SK-N-SH (cell line): Measurements from ENCODE around the gene ANK2. TPM values are rescaled to one million over a fixed set of nuclear protein-coding genes. Genes with fewer than 3 reads are reported as not detected.

ENCODE experiments used
- CTCF ChIA-PET: fragments of 300-600, 350-600 bp; formaldehyde crosslinking; extraction: SDS; loops from one replicate; lab custom pipeline; 2021; lab: Yijun Ruan, JAX
- POLR2A ChIA-PET: fragments of 350-600 bp; sonication (Branson Sonifier 250); formaldehyde crosslinking; extraction: SDS; loops from one replicate; lab custom pipeline; 2020; ENCODE audit warnings: antibody characterized with exemption, inconsistent platforms; lab: Yijun Ruan, JAX
- DNase-seq: peaks from one replicate; pipeline ENCODE4 v3.0.0; 2012
- H2AFZ ChIP-seq: fragments of 200-600 bp; sonication (generic); 2 replicates; pipeline ENCODE4 v1.8.1; 2016; ENCODE audit warnings: antibody characterized with exemption, mild to moderate bottlenecking, low read depth
- H3F3A ChIP-seq: fragments of 200-600 bp; sonication (generic); replicated peaks from 2 replicates; pipeline ENCODE3; 2016; ENCODE audit warnings: antibody characterized with exemption, mild to moderate bottlenecking; ENCODE audit not compliant: insufficient read depth
- H3K27ac ChIP-seq, 2 experiments: fragments of 200-500 bp in 1 of 2; fragments of 200-600 bp in 1 of 2; sonication (Bioruptor generic) in 1 of 2; sonication (generic), shearing (Covaris generic) in 1 of 2; 2 replicates each; pipeline versions ENCODE4 v1.5.1 to v1.6.1; 2014 to 2016; ENCODE audit warnings: low read depth in 2 of 2, inconsistent platforms in 1 of 2, low read length in 1 of 2, mild to moderate bottlenecking in 1 of 2, mixed read lengths in 1 of 2
- H3K27me3 ChIP-seq: fragments of 200-600 bp; sonication (generic), shearing (Covaris generic); 2 replicates; pipeline ENCODE4 v1.6.1; 2016; ENCODE audit warnings: mixed run types; ENCODE audit not compliant: insufficient read depth
- H3K36me3 ChIP-seq, 2 experiments: fragments of 200-500 bp in 1 of 2; fragments of 200-600 bp in 1 of 2; sonication (Bioruptor generic) in 1 of 2; sonication (generic) in 1 of 2; replicated peaks in 1 of 2; 2 replicates each; pipeline versions ENCODE3 to v1.5.1; 2014 to 2016; ENCODE audit warnings: low read length in 1 of 2, mild to moderate bottlenecking in 1 of 2; ENCODE audit not compliant: insufficient read depth in 2 of 2, control insufficient read depth in 1 of 2
- H3K4me1 ChIP-seq, 2 experiments: fragments of 200-500 bp in 1 of 2; fragments of 200-600 bp in 1 of 2; sonication (Bioruptor generic) in 1 of 2; sonication (generic), shearing (Covaris generic) in 1 of 2; 2 replicates each; pipeline versions ENCODE4 v1.5.1 to v1.6.1; 2014 to 2016; ENCODE audit warnings: low read depth in 1 of 2, low read length in 1 of 2, mixed run types in 1 of 2; ENCODE audit not compliant: insufficient read depth in 2 of 2, control insufficient read depth in 1 of 2
- H3K4me2 ChIP-seq: fragments of 200-600 bp; sonication (generic), shearing (Covaris generic); 2 replicates; pipeline ENCODE4 v1.6.1; 2017; ENCODE audit warnings: mixed run types
- H3K4me3 ChIP-seq, 2 experiments: fragments of 200-500 bp in 1 of 2; fragments of 200-600 bp in 1 of 2; sonication (Bioruptor generic) in 1 of 2; sonication (generic), shearing (Covaris generic) in 1 of 2; 2 replicates each; pipeline versions ENCODE4 v1.5.1 to v1.8.1; 2014 to 2016; ENCODE audit warnings: low read depth in 2 of 2, inconsistent platforms in 1 of 2, low read length in 1 of 2, mild to moderate bottlenecking in 1 of 2, mixed read lengths in 1 of 2, moderate library complexity in 1 of 2
- H3K79me2 ChIP-seq: fragments of 200-600 bp; sonication (generic); 2 replicates; pipeline ENCODE4 v1.8.1; 2017; ENCODE audit warnings: mild to moderate bottlenecking; ENCODE audit not compliant: insufficient read depth
- H3K9ac ChIP-seq: fragments of 200-600 bp; sonication (generic); 2 replicates; pipeline ENCODE4 v1.6.1; 2017; ENCODE audit warnings: mixed run types
- H3K9me2 ChIP-seq: fragments of 200-600 bp; sonication (generic); 2 replicates; pipeline ENCODE4 v1.6.1; 2017; ENCODE audit warnings: mixed run types
- H3K9me3 ChIP-seq: fragments of 200-600 bp; sonication (generic); 2 replicates; pipeline ENCODE4 v1.6.1; 2017; ENCODE audit warnings: mixed run types, mild to moderate bottlenecking, moderate library complexity
- H4K20me1 ChIP-seq: fragments of 200-600 bp; sonication (generic); 2 replicates; pipeline ENCODE4 v1.6.1; 2017; ENCODE audit warnings: mild to moderate bottlenecking, mixed run types; ENCODE audit not compliant: insufficient read depth
- ELF1 ChIP-seq: IDR thresholded peaks from 2 replicates; pipeline ENCODE4 v1.4.0; 2012
- FOSL2 ChIP-seq: IDR thresholded peaks from 2 replicates; pipeline ENCODE4 v1.4.0; 2012; ENCODE audit warnings: low read depth, mild to moderate bottlenecking, moderate library complexity, borderline replicate concordance
- FOXM1 ChIP-seq: IDR thresholded peaks from 2 replicates; pipeline ENCODE4 v1.4.0; 2012; ENCODE audit warnings: low read depth, mild to moderate bottlenecking
- GABPA ChIP-seq: IDR thresholded peaks from 2 replicates; pipeline ENCODE4 v1.4.0; 2012; ENCODE audit warnings: low read depth, mild to moderate bottlenecking
- GATA2 ChIP-seq: sonication (generic); formaldehyde crosslinking; IDR thresholded peaks from 2 replicates; pipeline ENCODE4 v1.5.0; 2020; ENCODE audit warnings: mild to moderate bottlenecking, missing genetic modification reagents
- JUND ChIP-seq: IDR thresholded peaks from 2 replicates; pipeline ENCODE4 v1.4.0; 2012
- MEF2A ChIP-seq: IDR thresholded peaks from 2 replicates; pipeline ENCODE4 v1.4.0; 2012; ENCODE audit warnings: low read depth, borderline replicate concordance
- MXI1 ChIP-seq: IDR thresholded peaks from 2 replicates; pipeline ENCODE4 v1.6.1; 2012; ENCODE audit warnings: mild to moderate bottlenecking, low read depth, low read length, improper control_type of control experiment
- NFIC ChIP-seq: IDR thresholded peaks from 2 replicates; pipeline ENCODE4 v1.4.0; 2012; ENCODE audit warnings: borderline replicate concordance
- NRF1 ChIP-seq: IDR thresholded peaks from 2 replicates; pipeline ENCODE4 v1.6.1; 2012; ENCODE audit warnings: low read depth, mild to moderate bottlenecking, low read length
- RFX5 ChIP-seq: IDR thresholded peaks from 2 replicates; pipeline ENCODE4 v1.6.1; 2012; ENCODE audit warnings: mild to moderate bottlenecking, improper control_type of control experiment, low read length
- SMC3 ChIP-seq: IDR thresholded peaks from 2 replicates; pipeline ENCODE4 v1.6.1; 2012; ENCODE audit warnings: low read depth, low read length, improper control_type of control experiment
- TAF1 ChIP-seq: IDR thresholded peaks from 2 replicates; pipeline ENCODE4 v1.6.1; 2012; ENCODE audit warnings: low read depth, mild to moderate bottlenecking, low read length, moderate library complexity, borderline replicate concordance
- TCF12 ChIP-seq: IDR thresholded peaks from 2 replicates; pipeline ENCODE4 v1.4.0; 2012
- TEAD4 ChIP-seq: IDR thresholded peaks from 2 replicates; pipeline ENCODE4 v1.4.0; 2012; ENCODE audit warnings: mild to moderate bottlenecking, borderline replicate concordance; ENCODE audit not compliant: insufficient read depth
- WGBS: methylation state at CpG from one replicate; pipeline ENCODE4 v1.1.6; 2017; ENCODE audit warnings: low lambda C conversion rate; 5-methylcytosine and 5-hydroxymethylcytosine counted together
- polyA plus RNA-seq, 3 experiments: library from polyadenylated mRNA; depleted of rRNA; stranded (reverse); fragments of >200 nt; gene quantifications; 2 replicates each; pipeline ENCODE4 v1.2.3, GENCODE V29; 2012
- TF ChIP-seq, protein P1 (sequence below): IDR thresholded peaks from 2 replicates; pipeline ENCODE4; 2012
- TF ChIP-seq, protein P2 (sequence below): IDR thresholded peaks from 2 replicates; pipeline ENCODE4 v1.4.0; 2012; ENCODE audit warnings: low read depth, borderline replicate concordance
- TF ChIP-seq, protein P3 (sequence below): fragments of 150-350 bp; IDR thresholded peaks from 2 replicates; pipeline ENCODE4 v1.6.1; 2016; ENCODE audit warnings: mild to moderate bottlenecking, low read depth, low read length
- TF ChIP-seq, protein P4 (sequence below): IDR thresholded peaks from 2 replicates; pipeline ENCODE4 v1.4.0; 2012; ENCODE audit warnings: low read depth
- TF ChIP-seq, protein P5 (sequence below): IDR thresholded peaks from 2 replicates; pipeline ENCODE4 v1.4.0; 2012; ENCODE audit warnings: low read depth, borderline replicate concordance

ANK2 gene
- polyA plus RNA-seq, 1 of the 3 experiments (the other 2 are of a cell fraction) = 0.69 TPM

DNA sequence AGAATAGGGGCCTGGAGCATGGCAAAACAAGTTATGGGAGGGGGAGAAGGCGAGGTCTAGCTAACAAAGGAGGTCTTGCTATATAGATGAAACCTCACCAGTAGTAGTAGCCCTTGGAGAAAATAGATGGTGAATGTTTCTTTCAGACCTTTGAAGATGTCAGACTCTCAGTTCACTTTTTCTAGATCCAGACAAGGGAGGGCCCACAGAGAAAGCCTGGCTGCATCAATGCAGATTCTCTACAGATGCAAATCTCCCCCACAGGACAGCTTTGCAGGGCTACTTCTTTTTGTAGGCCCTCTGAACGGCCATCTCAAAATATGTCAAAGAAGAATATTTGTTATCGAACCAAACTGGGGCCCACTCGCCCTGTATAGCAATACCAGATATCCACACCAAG is 159.7 kb downstream of the ANK2 start:
- Histone ChIP-seq H3K36me3 (no peaks in the 10 kb centered on the region), H2AFZ (no peak overlapping the region), H3K27me3 (no peaks in the 10 kb centered on the region), H3K9me2 (no peaks in the 10 kb centered on the region), H3K4me3 (no peak overlapping the region), H3K79me2 (no peaks in the 10 kb centered on the region), H3K4me1 (no peaks in the 10 kb centered on the region), H3F3A (no peaks in the 10 kb centered on the region), H4K20me1 (no peaks in the 10 kb centered on the region), H3K9me3 (no peaks in the 10 kb centered on the region), H3K4me2 (no peak overlapping the region), H3K9ac (no peak overlapping the region), H3K27ac (no peak overlapping the region)
- 61% methylated on average over 4 of the region's 4 CpGs for WGBS
- DNase-seq = no peak
- ChIA-PET CTCF (interaction anchor here (1.2 kb wide), 1 partner anchor 258 kb away, joined by 4 read pairs; no protein-coding TSS in a partner anchor), POLR2A (no interaction called here)
- TF ChIP-seq MXI1 (no peak), RFX5 (no peak), NRF1 (no peak), ELF1 (no peak), GABPA (no peak), FOXM1 (no peak), MEF2A (no peak), SMC3 (no peak)
- TF ChIP-seq, protein P1, sequence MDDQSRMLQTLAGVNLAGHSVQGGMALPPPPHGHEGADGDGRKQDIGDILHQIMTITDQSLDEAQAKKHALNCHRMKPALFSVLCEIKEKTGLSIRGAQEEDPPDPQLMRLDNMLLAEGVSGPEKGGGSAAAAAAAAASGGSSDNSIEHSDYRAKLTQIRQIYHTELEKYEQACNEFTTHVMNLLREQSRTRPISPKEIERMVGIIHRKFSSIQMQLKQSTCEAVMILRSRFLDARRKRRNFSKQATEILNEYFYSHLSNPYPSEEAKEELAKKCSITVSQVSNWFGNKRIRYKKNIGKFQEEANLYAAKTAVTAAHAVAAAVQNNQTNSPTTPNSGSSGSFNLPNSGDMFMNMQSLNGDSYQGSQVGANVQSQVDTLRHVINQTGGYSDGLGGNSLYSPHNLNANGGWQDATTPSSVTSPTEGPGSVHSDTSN = no peak
- TF ChIP-seq, protein P2, sequence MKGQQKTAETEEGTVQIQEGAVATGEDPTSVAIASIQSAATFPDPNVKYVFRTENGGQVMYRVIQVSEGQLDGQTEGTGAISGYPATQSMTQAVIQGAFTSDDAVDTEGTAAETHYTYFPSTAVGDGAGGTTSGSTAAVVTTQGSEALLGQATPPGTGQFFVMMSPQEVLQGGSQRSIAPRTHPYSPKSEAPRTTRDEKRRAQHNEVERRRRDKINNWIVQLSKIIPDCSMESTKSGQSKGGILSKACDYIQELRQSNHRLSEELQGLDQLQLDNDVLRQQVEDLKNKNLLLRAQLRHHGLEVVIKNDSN = no peak

DNA sequence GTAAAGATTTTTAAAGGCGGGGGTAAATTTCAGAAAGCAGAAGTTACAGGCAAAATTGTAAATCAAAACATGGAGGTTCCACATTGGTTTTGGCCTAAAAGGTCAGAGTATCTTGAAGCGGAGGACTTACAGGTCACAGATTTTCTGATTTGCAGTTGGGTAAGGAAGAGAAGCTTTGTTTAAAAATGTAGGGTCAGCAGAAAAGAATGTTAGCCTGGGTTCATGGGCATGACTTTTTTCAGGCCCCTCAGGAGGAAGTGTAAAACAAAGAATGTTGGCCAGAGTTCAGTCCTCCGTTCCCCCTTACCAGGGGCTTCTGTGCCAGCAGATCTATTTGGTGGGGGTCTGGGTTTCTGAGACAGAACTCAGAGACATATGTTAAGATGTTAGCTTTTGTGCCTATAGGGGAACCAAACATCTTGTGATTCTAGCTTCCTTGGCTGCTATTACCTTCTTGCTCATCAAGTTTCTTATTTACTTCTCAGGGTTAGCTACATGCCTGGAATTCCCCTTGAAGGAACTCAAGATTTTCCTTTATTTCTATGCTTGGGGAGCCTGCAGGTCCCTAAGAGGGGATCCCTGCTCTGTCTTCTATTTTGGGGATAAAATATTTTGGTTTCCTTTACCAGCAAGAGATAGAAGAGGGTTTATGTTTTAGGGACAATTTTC is 160.3 kb downstream of the ANK2 start:
- no peaks in the 10 kb centered on the region for H4K20me1 ChIP-seq
- no peaks in the 10 kb centered on the region for H3K27me3 ChIP-seq
- H3K4me1 ChIP-seq = no peaks in the 10 kb centered on the region
- H3K79me2 ChIP-seq = no peaks in the 10 kb centered on the region
- H2AFZ ChIP-seq = no peak overlapping the region
- no peaks in the 10 kb centered on the region for H3F3A ChIP-seq
- no peak overlapping the region for H3K9ac ChIP-seq
- no peaks in the 10 kb centered on the region for H3K36me3 ChIP-seq
- H3K27ac ChIP-seq = no peak overlapping the region
- POLR2A ChIA-PET = no interaction called here
- no peaks in the 10 kb centered on the region for H3K9me3 ChIP-seq
- no peak for DNase-seq
- no peaks in the 10 kb centered on the region for H3K9me2 ChIP-seq
- TF ChIP-seq TAF1 (no peak), NFIC (no peak), TEAD4 (no peak), JUND (no peak), MEF2A (no peak), TCF12 (no peak), FOSL2 (no peak), GABPA (no peak), GATA2 (CRISPR knock-in tag) (no peak), SMC3 (no peak)
- TF ChIP-seq, protein P3, sequence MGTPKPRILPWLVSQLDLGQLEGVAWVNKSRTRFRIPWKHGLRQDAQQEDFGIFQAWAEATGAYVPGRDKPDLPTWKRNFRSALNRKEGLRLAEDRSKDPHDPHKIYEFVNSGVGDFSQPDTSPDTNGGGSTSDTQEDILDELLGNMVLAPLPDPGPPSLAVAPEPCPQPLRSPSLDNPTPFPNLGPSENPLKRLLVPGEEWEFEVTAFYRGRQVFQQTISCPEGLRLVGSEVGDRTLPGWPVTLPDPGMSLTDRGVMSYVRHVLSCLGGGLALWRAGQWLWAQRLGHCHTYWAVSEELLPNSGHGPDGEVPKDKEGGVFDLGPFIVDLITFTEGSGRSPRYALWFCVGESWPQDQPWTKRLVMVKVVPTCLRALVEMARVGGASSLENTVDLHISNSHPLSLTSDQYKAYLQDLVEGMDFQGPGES = no peak
- TF ChIP-seq, protein P4, sequence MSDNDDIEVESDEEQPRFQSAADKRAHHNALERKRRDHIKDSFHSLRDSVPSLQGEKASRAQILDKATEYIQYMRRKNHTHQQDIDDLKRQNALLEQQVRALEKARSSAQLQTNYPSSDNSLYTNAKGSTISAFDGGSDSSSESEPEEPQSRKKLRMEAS = no peak
- TF ChIP-seq, protein P5, sequence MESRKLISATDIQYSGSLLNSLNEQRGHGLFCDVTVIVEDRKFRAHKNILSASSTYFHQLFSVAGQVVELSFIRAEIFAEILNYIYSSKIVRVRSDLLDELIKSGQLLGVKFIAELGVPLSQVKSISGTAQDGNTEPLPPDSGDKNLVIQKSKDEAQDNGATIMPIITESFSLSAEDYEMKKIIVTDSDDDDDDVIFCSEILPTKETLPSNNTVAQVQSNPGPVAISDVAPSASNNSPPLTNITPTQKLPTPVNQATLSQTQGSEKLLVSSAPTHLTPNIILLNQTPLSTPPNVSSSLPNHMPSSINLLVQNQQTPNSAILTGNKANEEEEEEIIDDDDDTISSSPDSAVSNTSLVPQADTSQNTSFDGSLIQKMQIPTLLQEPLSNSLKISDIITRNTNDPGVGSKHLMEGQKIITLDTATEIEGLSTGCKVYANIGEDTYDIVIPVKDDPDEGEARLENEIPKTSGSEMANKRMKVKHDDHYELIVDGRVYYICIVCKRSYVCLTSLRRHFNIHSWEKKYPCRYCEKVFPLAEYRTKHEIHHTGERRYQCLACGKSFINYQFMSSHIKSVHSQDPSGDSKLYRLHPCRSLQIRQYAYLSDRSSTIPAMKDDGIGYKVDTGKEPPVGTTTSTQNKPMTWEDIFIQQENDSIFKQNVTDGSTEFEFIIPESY = no peak
- CTCF ChIA-PET = interaction anchor here (1.2 kb wide), 1 partner anchor 258 kb away, joined by 4 read pairs; no protein-coding TSS in a partner anchor
- H3K4me3 ChIP-seq = no peak overlapping the region
- H3K4me2 ChIP-seq = no peak overlapping the region
- WGBS = 73% methylated on average over 3 of the region's 3 CpGs
